Fibroblast of lung (primary cell): ENCODE data around the gene SLC6A11. TPM values are rescaled to one million over a fixed set of nuclear protein-coding genes. Genes with fewer than 3 reads are reported as not detected.

Experiments
- DNase-seq, 2 donors: peaks; one replicate each; pipeline versions ENCODE4 v3.0.0 to v3.0.0-alpha.2; 2010; ENCODE audit warnings: low read depth in 2 of 2
- H2AFZ ChIP-seq: 2 replicates; pipeline ENCODE4 v1.5.1; 2012; ENCODE audit warnings: low read length, control low read depth, inconsistent platforms
- H3K27ac ChIP-seq: 2 replicates; pipeline ENCODE4 v1.5.1; 2011; ENCODE audit warnings: low read length, control low read depth; ENCODE audit not compliant: insufficient read depth
- H3K27me3 ChIP-seq: 2 replicates; pipeline ENCODE4 v1.5.1; 2011; ENCODE audit warnings: mild to moderate bottlenecking, low read length; ENCODE audit not compliant: control insufficient read depth, insufficient read depth
- H3K36me3 ChIP-seq: 2 replicates; pipeline ENCODE4 v1.5.1; 2011; ENCODE audit warnings: low read length; ENCODE audit not compliant: control insufficient read depth, insufficient read depth
- H3K4me1 ChIP-seq: 2 replicates; pipeline ENCODE4 v1.5.1; 2011; ENCODE audit warnings: low read length; ENCODE audit not compliant: control insufficient read depth, insufficient read depth; ENCODE audit errors: extremely low read depth
- H3K4me2 ChIP-seq: 2 replicates; pipeline ENCODE4 v1.5.1; 2011; ENCODE audit warnings: low read length, control low read depth; ENCODE audit not compliant: insufficient read depth; ENCODE audit errors: extremely low read depth
- H3K4me3 ChIP-seq, 4 experiments: fragments of 200-600 bp in 1 of 4; sonication (generic) in 1 of 4; replicated peaks in 1 of 4; 2 replicates each; pipeline ENCODE4 v1.5.1; 2011 to 2016; ENCODE audit warnings: low read length in 4 of 4, low read depth in 3 of 4, mild to moderate bottlenecking in 3 of 4, control low read depth in 2 of 4, inconsistent platforms in 1 of 4, mixed read lengths in 1 of 4; ENCODE audit not compliant: insufficient read depth in 1 of 4; ENCODE audit errors: control extremely low read depth in 1 of 4
- H3K79me2 ChIP-seq: 2 replicates; pipeline ENCODE4 v1.5.1; 2012; ENCODE audit warnings: mild to moderate bottlenecking, low read length, inconsistent platforms; ENCODE audit not compliant: control insufficient read depth, insufficient read depth
- H3K9ac ChIP-seq: 2 replicates; pipeline ENCODE4 v1.5.1; 2011; ENCODE audit warnings: mild to moderate bottlenecking, low read length, control low read depth; ENCODE audit not compliant: insufficient read depth
- H3K9me3 ChIP-seq: 2 replicates; pipeline ENCODE4 v1.5.1; 2012; ENCODE audit warnings: low read depth, low read length; ENCODE audit not compliant: control insufficient read depth, insufficient read depth
- H4K20me1 ChIP-seq: 2 replicates; pipeline ENCODE4 v1.5.1; 2011; ENCODE audit warnings: low read length; ENCODE audit not compliant: control insufficient read depth, insufficient read depth; ENCODE audit errors: extremely low read depth
- CTCF ChIP-seq, 2 donors: IDR thresholded peaks in 1 of 2; conservative IDR thresholded peaks in 1 of 2; 1 replicate in 1 of 2; 2 replicates in 1 of 2; pipeline ENCODE4 v1.5.1; 2011 to 2012; ENCODE audit warnings: low read length in 2 of 2, control low read depth in 1 of 2, inconsistent platforms in 1 of 2, low read depth in 1 of 2, mild to moderate bottlenecking in 1 of 2
- EZH2 ChIP-seq: IDR thresholded peaks from 2 replicates; pipeline ENCODE4 v1.5.1; 2012; ENCODE audit warnings: low read length, control low read depth, mild to moderate bottlenecking; ENCODE audit errors: missing control alignments
- polyA plus RNA-seq, 2 donors: library from polyadenylated mRNA; depleted of rRNA in 1 of 2; stranded (reverse) in 1 of 2; unstranded in 1 of 2; fragments of >200 nt; gene quantifications; 2 replicates each; pipeline ENCODE4 v1.2.1, GENCODE V29; 2011 to 2012; ENCODE audit warnings: missing spikeins in 1 of 2
- total RNA-seq: library from RNA; depleted of rRNA; stranded (reverse); fragments of >200 nt; gene quantifications from 2 replicates; pipeline ENCODE4 v1.2.1, GENCODE V29; 2014

The SLC6A11 gene
- total and polyA plus RNA-seq, 2 donors (not counting 1 experiment from before 2014, with no cell fraction given) = 0.05 TPM; not detected in 1

- Histone ChIP-seq H4K20me1 (no peaks in the 10 kb centered on the region), H3K4me1 (no peaks in the 10 kb centered on the region), H2AFZ (no peak overlapping the region), H3K9me3 (no peaks in the 10 kb centered on the region), H3K36me3 (no peaks in the 10 kb centered on the region), H3K27me3 (no peaks in the 10 kb centered on the region), H3K27ac (no peak overlapping the region), H3K4me3 (no peak overlapping the region), H3K4me2 (no peak overlapping the region), H3K9ac (no peak overlapping the region), H3K79me2 (no peaks in the 10 kb centered on the region)
- TF ChIP-seq EZH2 = no peak
- TF ChIP-seq CTCF (conservative IDR thresholded peaks at IDR 0.05 in 1 of 2, IDR thresholded peaks at IDR 0.05 in 1 of 2; ENCODE audit: low read depth in 1 of 2, low read length in 2 of 2) = no peak
- DNase-seq = no peak
These were observed 158.1 kb downstream of the SLC6A11 start for GRCh38 chr3:10974131-10974530.

GRCh38 chr3:10974746-10975375 lies 158.8 kb downstream of the SLC6A11 start:
- Histone ChIP-seq H2AFZ (no peak overlapping the region), H3K9me3 (no peaks in the 10 kb centered on the region), H3K79me2 (no peaks in the 10 kb centered on the region), H4K20me1 (no peaks in the 10 kb centered on the region), H3K4me1 (no peaks in the 10 kb centered on the region), H3K4me2 (no peak overlapping the region), H3K4me3 (no peak overlapping the region), H3K9ac (no peak overlapping the region), H3K27ac (no peak overlapping the region), H3K27me3 (no peaks in the 10 kb centered on the region), H3K36me3 (no peaks in the 10 kb centered on the region)
- TF ChIP-seq CTCF (conservative IDR thresholded peaks at IDR 0.05 in 1 of 2, IDR thresholded peaks at IDR 0.05 in 1 of 2; ENCODE audit: low read depth in 1 of 2, low read length in 2 of 2) = no peak
- no peak for TF ChIP-seq EZH2
- no peak for DNase-seq

DNA sequence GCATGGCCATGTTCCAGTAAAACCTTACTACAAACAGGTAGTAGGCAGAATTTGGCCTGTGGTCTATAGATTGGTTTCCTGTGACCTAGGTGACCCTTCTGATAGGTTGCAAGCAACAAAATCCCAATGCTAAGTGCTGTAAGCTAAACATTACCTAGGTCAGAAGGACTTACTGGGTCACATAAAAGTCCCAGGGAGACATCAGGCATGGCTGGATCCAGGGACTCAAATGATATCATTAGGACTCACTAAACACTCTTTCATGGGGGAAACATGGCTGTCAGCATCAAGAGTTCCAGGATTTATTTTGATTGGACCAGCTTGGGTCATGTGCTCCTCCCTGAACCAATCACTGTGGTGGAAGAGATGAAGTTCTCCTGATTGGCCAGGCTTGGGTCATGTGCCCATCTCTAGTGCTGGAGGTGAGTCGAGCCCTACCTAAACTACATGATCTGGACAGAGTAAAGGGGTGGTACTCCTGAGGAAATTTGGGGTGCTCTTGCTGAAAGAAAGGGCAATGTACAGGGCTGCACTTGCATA lies 159.7 kb downstream of the SLC6A11 start:
- Histone ChIP-seq H3K36me3 (no peaks in the 10 kb centered on the region), H3K79me2 (no peaks in the 10 kb centered on the region), H3K4me3 (no peak overlapping the region), H4K20me1 (no peaks in the 10 kb centered on the region), H3K9ac (no peak overlapping the region), H2AFZ (no peak overlapping the region), H3K9me3 (no peaks in the 10 kb centered on the region), H3K4me1 (no peaks in the 10 kb centered on the region), H3K27me3 (no peaks in the 10 kb centered on the region), H3K4me2 (no peak overlapping the region), H3K27ac (no peak overlapping the region)
- TF ChIP-seq CTCF (conservative IDR thresholded peaks at IDR 0.05 in 1 of 2, IDR thresholded peaks at IDR 0.05 in 1 of 2; ENCODE audit: low read depth in 1 of 2, low read length in 2 of 2) = no peak
- no peak for DNase-seq
